ENCODE data around the gene CUL3.
"Not testable (repeated sequence)": the region's sequence is repeated elsewhere in the genome, so short reads cannot be mapped to it uniquely, and the experiment has no call there.

CUL3 gene

GRCh38 chr2:224532931-224533330, 52.2 kb downstream of the CUL3 start:
- no peak for DNase-seq

GRCh38 chr2:224532441-224532840, 52.7 kb downstream of the CUL3 start:
- no peak for DNase-seq

DNA sequence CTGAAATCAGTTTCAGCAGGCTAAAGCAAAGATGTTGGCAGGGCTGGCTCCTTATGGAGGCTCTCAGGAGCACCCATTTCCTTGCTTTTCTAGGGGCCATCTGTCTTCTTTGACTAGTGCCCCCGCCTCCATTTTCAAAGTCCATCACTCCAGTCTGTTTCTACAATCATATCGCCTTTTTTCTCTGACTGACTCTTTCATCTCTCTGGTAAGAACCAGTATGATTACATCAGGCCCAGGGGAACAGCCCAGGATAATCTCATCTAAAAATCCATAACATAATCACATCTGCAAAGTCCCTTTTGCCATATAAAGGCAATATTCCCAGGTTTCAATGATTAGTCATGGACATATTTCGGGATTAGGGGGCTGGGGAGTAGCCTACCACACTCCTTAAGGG, 57.0 kb downstream of the CUL3 start:
- DNase-seq = no peak

DNA sequence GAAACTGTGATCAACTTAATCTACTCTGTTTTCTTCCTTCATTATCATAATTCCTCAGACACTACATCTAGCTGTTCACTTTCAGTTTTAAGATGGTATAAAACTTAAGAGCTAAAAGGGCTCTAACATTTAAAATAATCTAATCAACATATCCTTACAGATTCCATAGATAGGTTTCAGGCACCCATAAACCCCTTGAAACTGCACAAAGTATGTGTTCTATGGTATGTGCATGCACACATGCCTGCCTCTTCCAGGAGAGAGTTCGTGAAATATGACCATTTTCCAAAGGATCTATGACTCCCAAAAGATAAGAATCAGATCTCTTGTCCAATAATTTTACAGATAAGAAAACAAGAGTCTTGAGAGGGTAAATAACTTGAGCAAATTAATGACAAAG, 59.4 kb downstream of the CUL3 start:
- DNase-seq = no peak

GRCh38 chr2:224524657-224525056, 60.5 kb downstream of the CUL3 start:
- no peak for DNase-seq

GRCh38 chr2:224523626-224524577, 61.3 kb downstream of the CUL3 start:
- DNase-seq = no peak

DNA sequence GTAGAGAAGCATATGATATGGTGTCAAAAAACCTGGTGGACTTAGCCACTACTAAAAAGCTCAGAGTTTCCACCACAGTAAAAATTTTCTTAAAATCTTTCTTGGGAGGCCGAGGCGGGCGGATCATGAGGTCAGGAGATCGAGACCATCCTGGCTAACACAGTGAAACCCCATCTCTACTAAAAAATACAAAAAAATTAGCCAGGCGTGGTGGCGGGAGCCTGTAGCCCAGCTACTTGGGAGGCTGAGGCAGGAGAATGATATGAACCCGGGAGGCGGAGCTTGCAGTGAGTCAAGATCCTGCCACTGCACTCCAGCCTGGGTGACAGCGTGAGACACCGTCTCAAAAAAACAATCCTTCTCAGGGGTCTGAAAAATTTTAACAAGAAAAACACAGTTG, 62.7 kb downstream of the CUL3 start:
- not testable (repeated sequence) for DNase-seq

DNA sequence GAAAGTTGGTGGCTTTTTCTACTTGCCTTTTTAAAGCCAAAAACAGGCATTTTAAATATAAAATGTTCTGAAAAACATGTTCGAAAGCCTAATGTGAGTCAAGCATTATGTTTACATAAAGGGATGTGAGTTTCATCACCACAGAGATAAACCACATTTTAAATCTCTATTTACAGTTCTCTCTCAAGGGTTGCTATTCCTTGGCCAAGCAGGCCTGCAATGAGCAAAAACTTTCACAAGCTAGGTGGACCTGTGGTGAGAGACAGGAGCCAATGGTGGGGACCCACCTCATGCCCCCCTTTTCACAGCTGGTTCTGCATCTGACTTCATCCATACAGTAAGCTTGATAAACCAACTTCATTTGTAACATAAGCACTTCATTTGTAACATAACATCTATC, 65.1 kb downstream of the CUL3 start:
- DNase-seq = no peak

- no peak for DNase-seq
Observed at GRCh38 chr2:224518806-224519580, 66.2 kb downstream of the CUL3 start.

DNA sequence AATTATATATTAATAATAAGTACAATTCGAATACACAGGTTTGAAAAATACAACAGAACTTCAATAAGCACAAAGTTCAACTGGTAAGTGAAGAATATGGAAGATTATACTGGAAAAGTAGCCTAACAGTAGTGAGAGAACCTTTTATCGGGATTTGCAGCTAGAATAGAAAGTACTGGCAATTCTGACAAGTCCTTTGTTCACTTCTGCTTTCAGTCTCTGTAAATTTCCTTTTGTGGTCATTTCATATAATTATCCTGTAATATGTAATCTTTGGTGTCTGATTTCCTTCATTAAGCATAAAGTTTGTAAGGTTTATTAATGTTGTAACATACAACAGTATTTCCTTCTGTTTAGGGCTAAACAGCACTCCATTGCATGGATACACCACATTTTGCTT, 67.2 kb downstream of the CUL3 start:
- no peak for DNase-seq

- not testable (repeated sequence) for DNase-seq
Observed at GRCh38 chr2:224516393-224516792, 68.8 kb downstream of the CUL3 start.

DNA sequence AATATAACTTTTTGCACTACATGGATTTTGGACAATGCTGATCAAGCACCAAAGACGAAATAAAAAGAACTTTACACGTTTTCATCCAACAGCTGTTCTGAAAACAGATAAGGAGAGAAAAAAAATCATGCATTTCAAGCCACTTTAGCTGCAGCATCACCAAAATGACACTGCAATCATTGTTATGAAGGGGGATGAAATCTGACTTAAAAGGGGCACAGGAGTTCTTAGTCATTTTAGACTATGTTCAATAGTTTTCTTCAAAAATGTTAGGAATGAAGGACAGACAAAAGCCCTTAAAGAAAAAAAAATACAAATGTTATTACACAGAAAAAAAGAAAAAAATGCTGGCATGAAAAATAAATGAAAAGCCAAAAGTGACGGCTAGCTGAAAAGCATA, 71.2 kb downstream of the CUL3 start:
- DNase-seq = no peak

GRCh38 chr2:224507789-224508188, 77.4 kb downstream of the CUL3 start:
- no peak for DNase-seq

DNA sequence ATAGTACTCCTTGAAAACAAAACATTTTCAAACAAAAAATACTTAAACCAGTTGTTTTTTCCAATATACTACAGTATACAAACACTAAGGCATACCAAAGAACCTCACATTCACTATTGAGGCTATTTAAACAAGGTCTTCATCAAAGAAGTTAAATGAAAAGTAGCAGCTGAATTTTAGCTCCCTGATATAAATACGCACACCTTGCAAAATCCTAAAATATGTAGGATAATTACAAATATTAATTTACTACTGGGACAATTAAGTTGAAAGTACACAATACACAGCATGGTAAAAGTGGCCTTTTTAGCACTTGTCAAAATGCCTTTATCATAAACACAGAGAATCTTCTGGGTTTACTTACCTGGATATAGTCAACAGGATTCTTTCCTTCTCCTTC, 78.7 kb downstream of the CUL3 start:
- no peak for DNase-seq

DNA sequence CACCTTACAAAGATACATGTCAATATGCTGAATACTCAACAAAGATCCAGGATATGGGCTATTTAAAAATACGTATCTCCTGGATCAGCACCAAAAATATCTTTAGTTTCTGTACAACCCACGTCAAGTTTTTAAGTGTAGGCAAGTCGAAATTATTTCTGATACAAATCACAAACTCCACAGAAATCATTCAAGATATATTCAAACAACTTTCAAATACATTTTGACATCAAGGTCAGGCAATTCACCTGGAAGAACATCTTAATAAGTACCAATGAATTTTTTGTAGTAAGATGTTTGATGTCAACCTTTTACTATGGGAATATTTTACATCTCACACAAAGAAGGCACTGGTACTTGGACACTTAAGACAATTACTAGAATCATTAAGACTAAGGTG, 86.2 kb downstream of the CUL3 start:
- no peak for DNase-seq

- DNase-seq = no peak
Observed at GRCh38 chr2:224492531-224492930, 92.6 kb downstream of the CUL3 start.

DNA sequence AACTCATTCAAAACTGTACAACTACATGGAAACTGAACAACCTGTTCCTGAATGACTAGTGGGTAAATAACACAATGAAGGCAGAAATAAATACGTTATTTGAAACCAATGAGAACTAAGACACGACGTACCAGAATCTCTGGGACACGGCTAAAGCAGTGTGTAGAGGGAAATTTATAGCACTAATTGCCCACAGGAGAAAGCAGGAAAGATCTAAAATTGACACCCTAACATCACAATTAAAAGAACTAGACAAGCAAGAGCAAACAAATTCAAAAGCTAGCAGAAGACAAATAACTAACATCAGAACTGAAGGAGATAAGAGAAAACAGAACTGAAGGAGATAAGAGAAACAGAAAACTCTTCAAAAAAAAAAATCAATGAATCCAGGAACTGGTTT, 97.2 kb downstream of the CUL3 start:
- not testable (repeated sequence) for DNase-seq

- not testable (repeated sequence) for DNase-seq
Observed at GRCh38 chr2:224485081-224486014, 99.8 kb downstream of the CUL3 start.

GRCh38 chr2:224479826-224480225, 105.3 kb downstream of the CUL3 start:
- no peak for DNase-seq

GRCh38 chr2:224472827-224473226, 112.3 kb downstream of the CUL3 start:
- no peak for DNase-seq

DNA sequence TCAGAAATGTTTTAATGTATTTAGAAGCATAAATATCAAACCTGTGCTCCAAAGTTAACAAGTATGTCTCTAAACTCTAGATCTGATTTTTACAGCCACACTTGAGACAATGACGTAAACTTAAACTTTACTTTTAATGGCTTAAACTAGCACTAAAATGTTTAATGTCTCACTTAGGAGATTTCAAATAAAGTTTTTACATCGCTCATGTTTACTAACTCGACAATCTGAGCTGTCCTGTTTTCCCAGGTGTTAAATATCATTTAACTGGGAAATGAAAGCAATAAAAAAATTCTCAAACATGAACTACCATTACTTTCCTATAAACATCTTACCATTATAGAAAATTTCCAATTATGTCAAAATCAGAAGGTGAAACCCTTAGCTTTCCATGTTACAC, 113.0 kb downstream of the CUL3 start:
- no peak for DNase-seq

- no peak for DNase-seq
Observed at GRCh38 chr2:224469374-224469964, 115.7 kb downstream of the CUL3 start.
